Caki2 (cell line): ENCODE results near the gene OFD1. TPM values are rescaled to one million over a fixed set of nuclear protein-coding genes. Genes with fewer than 3 reads are reported as not detected.

Experiments
- DNase-seq: peaks from one replicate; pipeline ENCODE4 v3.0.0-alpha.2; 2015; ENCODE audit warnings: low read depth
- in situ Hi-C: cut with HindIII; loops from 2 replicates; pipeline ENCODE4 v1.10.0; 2016; ENCODE audit warnings: low sequenced_read_pairs, low pct_unique_long_range_greater_than_20kb, mixed read lengths
- total RNA-seq: library from RNA; depleted of rRNA; stranded (reverse); fragments of >200 nt; shearing (Covaris generic); gene quantifications from 2 replicates; pipeline ENCODE4 v1.2.3, GENCODE V29; 2014; ENCODE audit warnings: low replicate concordance

Gene OFD1
- total RNA-seq, 1 experiment from 2014 or later = 15.5 TPM

DNA sequence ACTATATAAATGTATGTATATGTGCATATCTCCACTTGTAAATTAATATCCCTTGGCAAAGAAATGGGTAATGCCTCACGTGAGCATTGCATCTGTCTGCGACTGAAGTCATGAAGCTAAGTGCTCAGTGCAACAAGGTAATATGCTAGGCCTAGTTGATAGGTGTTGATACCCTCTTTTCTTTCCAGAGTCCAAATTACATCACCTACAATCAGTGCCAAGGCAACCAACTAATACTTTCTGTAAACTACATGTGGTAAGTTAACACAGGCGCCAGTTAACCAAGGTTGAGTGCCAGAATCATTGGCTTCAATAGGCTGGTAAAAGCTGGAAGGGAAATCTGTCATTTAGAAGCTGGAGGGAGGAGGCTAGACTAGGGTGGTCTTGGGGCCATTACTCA lies 41.3 kb downstream of the OFD1 start:
- no peak for DNase-seq
- in situ Hi-C loops = no loop called here

- in situ Hi-C loops = no loop called here
- no peak for DNase-seq
Measured at GRCh38 chrX:13776387-13776786, 41.8 kb downstream of the OFD1 start.

GRCh38 chrX:13778916-13779315 lies 44.4 kb downstream of the OFD1 start:
- in situ Hi-C loops = no loop called here
- DNase-seq = no peak

GRCh38 chrX:13780868-13781427 lies 46.4 kb downstream of the OFD1 start:
- DNase-seq = no peak
- in situ Hi-C loops = no loop called here

- no peak for DNase-seq
- in situ Hi-C loops = no loop called here
Measured at GRCh38 chrX:13786048-13786447, 51.5 kb downstream of the OFD1 start.

GRCh38 chrX:13790206-13791131 lies 55.9 kb downstream of the OFD1 start:
- no peak for DNase-seq
- in situ Hi-C loops = no loop called here

- DNase-seq = no peak
- in situ Hi-C loops = no loop called here
Measured at GRCh38 chrX:13791145-13791544, 56.6 kb downstream of the OFD1 start.

DNA sequence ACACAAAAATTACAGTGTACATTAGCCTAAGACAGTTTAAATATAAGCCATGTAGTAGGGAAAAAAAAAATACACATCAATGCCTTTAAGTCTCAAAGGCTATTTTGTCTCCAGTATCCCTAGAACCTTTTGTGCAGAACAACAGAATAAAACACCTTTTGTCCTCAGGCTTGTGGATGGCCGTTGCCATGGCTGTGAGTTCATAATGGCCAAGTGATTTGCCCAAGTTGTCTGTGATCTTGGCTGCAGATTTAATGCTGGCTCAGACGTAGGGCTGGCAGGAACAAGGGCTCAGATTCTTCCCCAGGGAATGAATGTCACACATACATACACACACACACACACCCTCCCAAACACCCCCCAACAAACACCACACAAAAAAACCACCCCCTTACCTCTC lies 57.0 kb downstream of the OFD1 start:
- DNase-seq = no peak
- in situ Hi-C loops = no loop called here

GRCh38 chrX:13793897-13794296 lies 59.3 kb downstream of the OFD1 start:
- in situ Hi-C loops = no loop called here
- DNase-seq = no peak

GRCh38 chrX:13794417-13794816 lies 59.9 kb downstream of the OFD1 start:
- no peak for DNase-seq
- in situ Hi-C loops = no loop called here

- in situ Hi-C loops = no loop called here
- DNase-seq = no peak
Measured at GRCh38 chrX:13797512-13797911, 63.0 kb downstream of the OFD1 start.

DNA sequence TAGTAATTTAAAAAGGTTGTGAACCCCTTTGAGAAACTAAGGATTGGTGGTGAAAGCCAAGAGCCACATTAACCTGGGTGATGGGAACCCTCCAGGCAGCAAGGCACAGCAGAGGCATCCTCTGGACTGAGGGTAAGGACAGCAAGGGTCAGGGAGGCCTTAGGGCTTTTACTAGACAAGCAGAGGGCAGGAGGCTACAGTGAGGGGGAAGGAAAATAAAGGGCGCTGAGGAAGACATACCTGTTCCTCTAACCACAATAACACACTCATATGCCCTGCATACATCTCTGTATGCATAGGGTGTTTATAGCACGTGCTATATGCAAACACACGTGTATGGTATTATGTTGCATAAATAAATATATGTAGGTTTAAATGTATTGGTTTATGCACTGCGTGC lies 63.6 kb downstream of the OFD1 start:
- in situ Hi-C loops = no loop called here
- no peak for DNase-seq

- in situ Hi-C loops = no loop called here
- DNase-seq = no peak
Measured at GRCh38 chrX:13803116-13803515, 68.6 kb downstream of the OFD1 start.

DNA sequence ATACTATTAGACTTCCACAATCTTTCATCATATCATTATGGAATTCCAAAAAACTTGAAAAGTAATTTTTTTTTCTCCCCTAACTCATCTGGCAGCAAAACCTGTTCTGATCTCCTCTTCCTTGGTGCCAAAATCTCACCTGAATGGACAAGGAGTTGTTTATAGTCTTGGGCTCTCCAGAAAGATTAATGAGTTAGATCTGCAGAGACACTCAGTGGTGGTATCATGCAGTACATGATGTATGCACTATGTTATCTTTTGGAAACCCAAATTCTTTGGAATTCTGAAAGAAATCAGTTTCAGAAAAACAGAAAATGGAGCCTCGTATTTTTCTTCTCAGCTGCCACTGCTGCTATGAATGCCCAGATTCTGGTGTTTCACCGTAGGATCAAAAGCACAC lies 70.7 kb downstream of the OFD1 start:
- in situ Hi-C loops = no loop called here
- DNase-seq = no peak

DNA sequence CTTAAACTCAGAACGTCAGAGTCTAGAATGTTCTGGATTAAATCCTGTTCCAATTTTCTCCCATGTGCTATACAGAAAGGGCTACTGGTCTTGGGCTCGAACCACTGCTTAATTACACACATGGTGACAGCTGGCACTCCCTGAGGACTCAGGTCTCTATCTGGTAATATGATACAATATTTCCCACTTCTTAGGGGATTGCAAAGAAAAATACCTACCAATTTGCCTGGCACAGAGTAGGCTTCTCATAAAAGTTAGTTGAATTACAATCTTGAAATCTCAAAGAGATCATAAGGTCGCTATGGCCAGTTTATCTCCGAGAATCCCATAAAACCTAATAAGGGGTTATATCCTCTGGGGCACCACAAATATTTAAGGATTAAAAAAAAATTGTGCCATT lies 73.7 kb downstream of the OFD1 start:
- in situ Hi-C loops = no loop called here
- DNase-seq = no peak

- in situ Hi-C loops = no loop called here
Measured at GRCh38 chrX:13808865-13809264, 74.3 kb downstream of the OFD1 start.

GRCh38 chrX:13815664-13816063 lies 81.1 kb downstream of the OFD1 start:
- in situ Hi-C loops = no loop called here
- DNase-seq = no peak

More at GRCh38 chrX:13808865-13809264, 74.3 kb downstream of the OFD1 start:
- DNase-seq = no peak

DNA sequence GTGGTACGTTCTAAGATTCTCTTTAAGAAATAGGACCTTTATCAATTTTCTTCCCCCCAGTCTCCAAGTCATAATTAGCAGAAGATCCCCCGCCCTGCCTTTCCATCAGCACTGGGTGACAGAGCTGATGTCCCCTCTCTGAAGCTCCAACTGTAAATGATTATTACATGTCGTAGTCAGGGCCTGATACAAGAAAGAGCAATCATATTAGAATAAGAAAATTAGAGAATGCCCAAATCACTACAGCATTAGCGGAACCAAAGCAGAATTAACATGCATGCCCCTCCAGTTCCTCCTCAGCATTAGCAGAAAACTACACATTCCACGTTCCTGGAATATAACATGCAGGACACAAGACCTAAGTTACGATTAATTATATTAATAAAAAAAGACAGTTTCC lies 81.6 kb downstream of the OFD1 start:
- in situ Hi-C loops = no loop called here
- no peak for DNase-seq

DNA sequence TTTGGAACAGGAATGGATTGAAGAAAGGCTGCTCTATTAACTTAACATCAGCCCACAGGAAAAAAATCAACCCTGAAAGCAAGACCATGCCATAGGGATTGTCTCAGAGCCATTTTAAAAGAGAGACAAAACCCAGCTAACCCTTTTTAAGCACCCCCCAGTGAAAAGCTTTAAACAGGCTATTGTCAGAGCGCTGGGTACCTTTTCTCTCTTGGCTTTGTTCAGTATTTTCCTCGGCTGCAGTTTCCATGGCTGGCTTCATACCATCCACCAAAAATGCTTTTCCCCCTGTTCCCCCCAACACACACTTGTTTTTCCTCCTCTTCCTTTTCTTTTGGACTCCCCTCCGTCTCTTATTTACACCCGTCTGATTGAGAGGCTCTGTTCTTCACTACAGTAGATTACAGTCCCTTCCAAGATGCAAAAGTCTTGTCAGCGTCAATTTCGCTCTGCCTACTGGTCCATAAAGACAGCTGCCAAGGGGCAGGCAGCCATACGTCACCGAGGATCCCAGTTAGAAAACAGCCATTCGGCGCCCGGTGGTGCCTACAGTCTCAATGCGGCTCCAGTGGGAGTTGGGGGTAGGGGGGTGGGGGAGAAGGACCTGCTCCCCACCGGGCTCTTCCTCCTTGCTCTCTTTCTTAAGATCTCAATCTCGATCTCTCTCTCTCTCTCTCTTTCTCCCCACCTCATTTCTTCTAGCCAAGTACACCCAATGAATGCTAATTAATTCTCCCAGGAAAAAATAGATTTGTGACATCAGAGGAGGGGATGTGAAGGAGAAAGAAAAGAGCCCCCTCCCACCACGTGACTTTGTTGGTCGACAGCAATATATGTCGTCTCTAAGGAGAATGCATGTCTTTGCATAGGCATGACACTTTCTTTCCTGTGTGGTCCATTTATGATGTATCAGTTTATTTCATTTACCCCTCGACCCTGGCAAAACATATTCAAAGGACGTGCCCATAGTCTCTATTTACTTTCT lies 82.4 kb downstream of the OFD1 start, which contains the start of gene GPM6B:
Gene GPM6B (minus strand): TSS at position 451 of the 985 bp plus-strand sequence. CDS start 189 bp downstream, at position 262.
- no peak for DNase-seq
- in situ Hi-C loops = no loop called here
